ENCODE measurements around the gene TMEM143. TPM values are rescaled to one million over a fixed set of nuclear protein-coding genes. Genes with fewer than 3 reads are reported as not detected.

TMEM143 gene
- total RNA-seq, 1 experiment from 2014 or later = 7.5 TPM

DNA sequence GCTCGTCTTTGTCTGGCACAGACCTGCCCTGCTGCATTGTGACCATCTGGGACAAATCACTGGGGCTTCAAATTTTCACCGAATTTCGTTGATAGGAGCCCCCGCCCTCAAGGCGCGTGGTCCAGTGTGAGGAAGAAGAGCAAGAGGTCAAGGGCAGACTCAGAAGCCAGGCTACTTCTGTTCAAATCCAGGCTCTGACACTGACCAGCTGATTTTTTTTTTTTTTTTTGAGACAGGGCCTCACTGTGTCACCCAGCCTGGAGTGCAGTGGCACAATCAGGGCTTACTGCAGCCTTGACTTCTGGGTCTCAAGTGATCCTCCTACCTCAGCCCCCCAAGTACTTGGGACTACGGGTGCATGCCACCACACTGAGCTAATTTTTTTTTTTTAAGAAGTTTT lies 7.6 kb upstream of the TMEM143 start:
- BruUV-seq (replicated peaks) = no TSS peak
- no peaks in the 10 kb centered on the region for H3K9me3 ChIP-seq (ENCODE audit: low read depth, low read length, poor library complexity, severe bottlenecking)
- no peaks in the 10 kb centered on the region for H3K36me3 ChIP-seq (ENCODE audit: insufficient read depth, low read length, poor library complexity, severe bottlenecking)
- intact Hi-C loops (cut with micrococcal nuclease; ENCODE audit: unreplicated experiment) = no loop called here
- H3K27me3 ChIP-seq (replicated peaks; ENCODE audit: insufficient read depth, low read depth, low read length, poor library complexity) = no peaks in the 10 kb centered on the region
- no peak overlapping the region for H3K27ac ChIP-seq (ENCODE audit: low read depth, low read length, poor library complexity, severe bottlenecking)
- ChIA-PET POLR2A (ENCODE audit: low non-redundant PET) (no interaction called here), CTCF (interaction anchor here (2.8 kb wide), 1 partner anchor 20 kb away, joined by 10 read pairs; the partner anchor contains the start of gene KDELR1)
- H3K4me1 ChIP-seq (ENCODE audit: insufficient read depth, low read length, poor library complexity, severe bottlenecking) = peaks cover 12% of the 10 kb centered on the region
- DNase-seq (ENCODE audit: low spot score) = no peak
- no peak overlapping the region for H3K4me3 ChIP-seq (ENCODE audit: low read depth, low read length, poor library complexity, severe bottlenecking)
- TF ChIP-seq EZH2 (IDR thresholded peaks at IDR 0.05; ENCODE audit: borderline replicate concordance, low read depth, low read length, poor library complexity, severe bottlenecking) = no peak
- TF ChIP-seq, protein P1, sequence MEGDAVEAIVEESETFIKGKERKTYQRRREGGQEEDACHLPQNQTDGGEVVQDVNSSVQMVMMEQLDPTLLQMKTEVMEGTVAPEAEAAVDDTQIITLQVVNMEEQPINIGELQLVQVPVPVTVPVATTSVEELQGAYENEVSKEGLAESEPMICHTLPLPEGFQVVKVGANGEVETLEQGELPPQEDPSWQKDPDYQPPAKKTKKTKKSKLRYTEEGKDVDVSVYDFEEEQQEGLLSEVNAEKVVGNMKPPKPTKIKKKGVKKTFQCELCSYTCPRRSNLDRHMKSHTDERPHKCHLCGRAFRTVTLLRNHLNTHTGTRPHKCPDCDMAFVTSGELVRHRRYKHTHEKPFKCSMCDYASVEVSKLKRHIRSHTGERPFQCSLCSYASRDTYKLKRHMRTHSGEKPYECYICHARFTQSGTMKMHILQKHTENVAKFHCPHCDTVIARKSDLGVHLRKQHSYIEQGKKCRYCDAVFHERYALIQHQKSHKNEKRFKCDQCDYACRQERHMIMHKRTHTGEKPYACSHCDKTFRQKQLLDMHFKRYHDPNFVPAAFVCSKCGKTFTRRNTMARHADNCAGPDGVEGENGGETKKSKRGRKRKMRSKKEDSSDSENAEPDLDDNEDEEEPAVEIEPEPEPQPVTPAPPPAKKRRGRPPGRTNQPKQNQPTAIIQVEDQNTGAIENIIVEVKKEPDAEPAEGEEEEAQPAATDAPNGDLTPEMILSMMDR (conservative IDR thresholded peaks at IDR 0.05; ENCODE audit: low read depth, low read length) = no peak

DNA sequence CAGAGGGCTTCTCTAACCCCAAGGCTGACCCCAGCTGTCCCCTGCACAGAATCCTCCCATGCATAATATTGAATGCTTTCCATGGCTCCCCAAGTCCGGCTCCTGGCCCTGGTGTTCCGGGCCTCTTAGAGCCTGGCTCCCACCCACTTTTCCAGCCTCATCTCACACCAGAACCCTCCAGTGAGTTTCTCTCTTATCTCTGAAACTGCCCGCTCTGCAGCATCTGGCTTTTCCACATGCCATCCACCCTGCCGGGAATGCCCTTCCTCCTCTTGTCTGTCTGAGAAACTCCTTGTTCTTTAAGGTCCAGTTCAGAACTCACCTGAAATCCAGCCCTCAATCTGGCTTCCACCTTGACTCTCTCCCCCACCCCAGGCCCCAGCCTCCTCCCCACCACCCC lies 7.2 kb upstream of the TMEM143 start:
- ChIA-PET CTCF (interaction anchor here (2.8 kb wide), 1 partner anchor 20 kb away, joined by 10 read pairs; the partner anchor contains the start of gene KDELR1), POLR2A (ENCODE audit: low non-redundant PET) (no interaction called here)
- BruUV-seq (replicated peaks) = no TSS peak
- no peak overlapping the region for H3K4me3 ChIP-seq (ENCODE audit: low read depth, low read length, poor library complexity, severe bottlenecking)
- no peak for DNase-seq (ENCODE audit: low spot score)
- no peak overlapping the region for H3K27ac ChIP-seq (ENCODE audit: low read depth, low read length, poor library complexity, severe bottlenecking)
- H3K36me3 ChIP-seq (ENCODE audit: insufficient read depth, low read length, poor library complexity, severe bottlenecking) = no peaks in the 10 kb centered on the region
- H3K4me1 ChIP-seq (ENCODE audit: insufficient read depth, low read length, poor library complexity, severe bottlenecking) = peaks cover 12% of the 10 kb centered on the region
- no peaks in the 10 kb centered on the region for H3K9me3 ChIP-seq (ENCODE audit: low read depth, low read length, poor library complexity, severe bottlenecking)
- no peak for TF ChIP-seq EZH2 (IDR thresholded peaks at IDR 0.05; ENCODE audit: borderline replicate concordance, low read depth, low read length, poor library complexity, severe bottlenecking)
- TF ChIP-seq, protein P1 (conservative IDR thresholded peaks at IDR 0.05; ENCODE audit: low read depth, low read length) = no peak
- intact Hi-C loops (cut with micrococcal nuclease; ENCODE audit: unreplicated experiment) = no loop called here
- H3K27me3 ChIP-seq (replicated peaks; ENCODE audit: insufficient read depth, low read depth, low read length, poor library complexity) = no peaks in the 10 kb centered on the region

DNA sequence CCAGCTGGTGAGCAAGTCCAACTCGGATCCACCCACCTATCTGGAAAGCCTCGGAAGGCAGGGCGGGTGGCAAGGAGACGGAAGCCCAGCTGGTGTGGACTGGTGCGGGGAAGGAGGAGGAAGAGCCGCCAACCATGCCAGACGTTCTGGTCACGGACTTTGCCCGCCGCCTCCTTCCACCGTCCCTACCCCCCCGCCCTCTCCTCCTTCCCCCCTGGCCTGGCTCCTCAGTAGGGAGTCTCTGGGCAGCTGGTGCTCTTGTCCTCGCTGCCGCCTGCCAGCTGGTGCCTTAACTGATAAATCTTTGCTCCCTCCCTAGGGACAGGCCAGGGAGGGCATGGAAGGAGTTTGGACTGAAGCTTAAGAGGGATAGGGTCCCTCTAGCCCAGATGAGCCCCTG lies 5.2 kb upstream of the TMEM143 start:
- peaks cover 17% of the 10 kb centered on the region for H3K4me1 ChIP-seq (ENCODE audit: insufficient read depth, low read length, poor library complexity, severe bottlenecking)
- DNase-seq (ENCODE audit: low spot score) = no peak
- no peak overlapping the region for H3K27ac ChIP-seq (ENCODE audit: low read depth, low read length, poor library complexity, severe bottlenecking)
- no TSS peak for BruUV-seq (replicated peaks)
- ChIA-PET POLR2A (ENCODE audit: low non-redundant PET) (interaction anchor here (0.7 kb wide), 1 partner anchor 161 kb away, joined by 4 read pairs; no protein-coding TSS in a partner anchor), CTCF (no interaction called here)
- no peak for TF ChIP-seq EZH2 (IDR thresholded peaks at IDR 0.05; ENCODE audit: borderline replicate concordance, low read depth, low read length, poor library complexity, severe bottlenecking)
- TF ChIP-seq, protein P1 (conservative IDR thresholded peaks at IDR 0.05; ENCODE audit: low read depth, low read length) = no peak
- no peaks in the 10 kb centered on the region for H3K36me3 ChIP-seq (ENCODE audit: insufficient read depth, low read length, poor library complexity, severe bottlenecking)
- no peaks in the 10 kb centered on the region for H3K27me3 ChIP-seq (replicated peaks; ENCODE audit: insufficient read depth, low read depth, low read length, poor library complexity)
- H3K4me3 ChIP-seq (ENCODE audit: low read depth, low read length, poor library complexity, severe bottlenecking) = no peak overlapping the region
- H3K9me3 ChIP-seq (ENCODE audit: low read depth, low read length, poor library complexity, severe bottlenecking) = no peaks in the 10 kb centered on the region
- intact Hi-C loops (cut with micrococcal nuclease; ENCODE audit: unreplicated experiment) = no loop called here

All from A673 (cell line).